ENCODE measurements around the gene DCAF11.

DNA sequence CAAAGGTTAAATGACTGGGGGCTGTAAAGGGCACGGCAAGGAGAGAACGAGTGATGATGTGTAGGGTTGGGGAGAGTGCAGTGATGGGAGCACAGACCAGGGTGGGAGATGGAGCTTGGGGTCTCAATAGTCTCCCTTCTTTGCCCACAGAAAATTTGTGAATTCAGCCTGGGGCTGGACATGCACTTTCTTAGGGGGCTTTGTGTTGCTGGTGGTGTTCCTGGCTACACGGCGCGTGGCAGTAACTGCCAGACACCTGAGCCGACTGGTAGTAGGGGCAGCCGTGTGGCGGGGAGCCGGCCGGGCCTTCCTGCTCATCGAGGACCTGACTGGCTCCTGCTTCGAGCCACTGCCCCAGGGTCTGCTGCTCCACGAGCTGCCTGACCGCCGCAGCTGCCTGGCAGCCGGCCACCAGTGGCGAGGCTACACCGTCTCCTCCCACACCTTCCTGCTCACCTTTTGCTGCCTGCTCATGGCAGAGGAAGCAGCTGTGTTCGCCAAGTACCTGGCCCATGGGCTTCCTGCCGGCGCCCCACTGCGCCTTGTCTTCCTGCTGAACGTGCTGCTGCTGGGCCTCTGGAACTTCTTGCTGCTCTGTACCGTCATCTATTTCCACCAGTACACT is 17.6 kb downstream of the DCAF11 start:
- TF ChIP-seq, protein P1, sequence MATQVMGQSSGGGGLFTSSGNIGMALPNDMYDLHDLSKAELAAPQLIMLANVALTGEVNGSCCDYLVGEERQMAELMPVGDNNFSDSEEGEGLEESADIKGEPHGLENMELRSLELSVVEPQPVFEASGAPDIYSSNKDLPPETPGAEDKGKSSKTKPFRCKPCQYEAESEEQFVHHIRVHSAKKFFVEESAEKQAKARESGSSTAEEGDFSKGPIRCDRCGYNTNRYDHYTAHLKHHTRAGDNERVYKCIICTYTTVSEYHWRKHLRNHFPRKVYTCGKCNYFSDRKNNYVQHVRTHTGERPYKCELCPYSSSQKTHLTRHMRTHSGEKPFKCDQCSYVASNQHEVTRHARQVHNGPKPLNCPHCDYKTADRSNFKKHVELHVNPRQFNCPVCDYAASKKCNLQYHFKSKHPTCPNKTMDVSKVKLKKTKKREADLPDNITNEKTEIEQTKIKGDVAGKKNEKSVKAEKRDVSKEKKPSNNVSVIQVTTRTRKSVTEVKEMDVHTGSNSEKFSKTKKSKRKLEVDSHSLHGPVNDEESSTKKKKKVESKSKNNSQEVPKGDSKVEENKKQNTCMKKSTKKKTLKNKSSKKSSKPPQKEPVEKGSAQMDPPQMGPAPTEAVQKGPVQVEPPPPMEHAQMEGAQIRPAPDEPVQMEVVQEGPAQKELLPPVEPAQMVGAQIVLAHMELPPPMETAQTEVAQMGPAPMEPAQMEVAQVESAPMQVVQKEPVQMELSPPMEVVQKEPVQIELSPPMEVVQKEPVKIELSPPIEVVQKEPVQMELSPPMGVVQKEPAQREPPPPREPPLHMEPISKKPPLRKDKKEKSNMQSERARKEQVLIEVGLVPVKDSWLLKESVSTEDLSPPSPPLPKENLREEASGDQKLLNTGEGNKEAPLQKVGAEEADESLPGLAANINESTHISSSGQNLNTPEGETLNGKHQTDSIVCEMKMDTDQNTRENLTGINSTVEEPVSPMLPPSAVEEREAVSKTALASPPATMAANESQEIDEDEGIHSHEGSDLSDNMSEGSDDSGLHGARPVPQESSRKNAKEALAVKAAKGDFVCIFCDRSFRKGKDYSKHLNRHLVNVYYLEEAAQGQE (tag by site-specific recombination; IDR thresholded peaks at IDR 0.05): no peak
- TF ChIP-seq, protein P2, sequence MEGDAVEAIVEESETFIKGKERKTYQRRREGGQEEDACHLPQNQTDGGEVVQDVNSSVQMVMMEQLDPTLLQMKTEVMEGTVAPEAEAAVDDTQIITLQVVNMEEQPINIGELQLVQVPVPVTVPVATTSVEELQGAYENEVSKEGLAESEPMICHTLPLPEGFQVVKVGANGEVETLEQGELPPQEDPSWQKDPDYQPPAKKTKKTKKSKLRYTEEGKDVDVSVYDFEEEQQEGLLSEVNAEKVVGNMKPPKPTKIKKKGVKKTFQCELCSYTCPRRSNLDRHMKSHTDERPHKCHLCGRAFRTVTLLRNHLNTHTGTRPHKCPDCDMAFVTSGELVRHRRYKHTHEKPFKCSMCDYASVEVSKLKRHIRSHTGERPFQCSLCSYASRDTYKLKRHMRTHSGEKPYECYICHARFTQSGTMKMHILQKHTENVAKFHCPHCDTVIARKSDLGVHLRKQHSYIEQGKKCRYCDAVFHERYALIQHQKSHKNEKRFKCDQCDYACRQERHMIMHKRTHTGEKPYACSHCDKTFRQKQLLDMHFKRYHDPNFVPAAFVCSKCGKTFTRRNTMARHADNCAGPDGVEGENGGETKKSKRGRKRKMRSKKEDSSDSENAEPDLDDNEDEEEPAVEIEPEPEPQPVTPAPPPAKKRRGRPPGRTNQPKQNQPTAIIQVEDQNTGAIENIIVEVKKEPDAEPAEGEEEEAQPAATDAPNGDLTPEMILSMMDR (tag by site-specific recombination; IDR thresholded peaks at IDR 0.05): no peak
- TF ChIP-seq ZNF211 (tag by site-specific recombination; IDR thresholded peaks at IDR 0.05; ENCODE audit: low read depth) (no peak), SALL2 (tag by site-specific recombination; IDR thresholded peaks at IDR 0.05; ENCODE audit: borderline replicate concordance) (no peak), ZNF423 (tag by site-specific recombination; IDR thresholded peaks at IDR 0.05) (no peak), ZNF416 (tag by site-specific recombination; IDR thresholded peaks at IDR 0.05) (no peak), MZF1 (tag by site-specific recombination; IDR thresholded peaks at IDR 0.05; ENCODE audit: borderline replicate concordance) (no peak)
